Measurements from ENCODE around the gene LRRFIP1.
"Not testable (repeated sequence)": the region's sequence is repeated elsewhere in the genome, so short reads cannot be mapped to it uniquely, and the experiment has no call there.

Gene LRRFIP1, protein sequence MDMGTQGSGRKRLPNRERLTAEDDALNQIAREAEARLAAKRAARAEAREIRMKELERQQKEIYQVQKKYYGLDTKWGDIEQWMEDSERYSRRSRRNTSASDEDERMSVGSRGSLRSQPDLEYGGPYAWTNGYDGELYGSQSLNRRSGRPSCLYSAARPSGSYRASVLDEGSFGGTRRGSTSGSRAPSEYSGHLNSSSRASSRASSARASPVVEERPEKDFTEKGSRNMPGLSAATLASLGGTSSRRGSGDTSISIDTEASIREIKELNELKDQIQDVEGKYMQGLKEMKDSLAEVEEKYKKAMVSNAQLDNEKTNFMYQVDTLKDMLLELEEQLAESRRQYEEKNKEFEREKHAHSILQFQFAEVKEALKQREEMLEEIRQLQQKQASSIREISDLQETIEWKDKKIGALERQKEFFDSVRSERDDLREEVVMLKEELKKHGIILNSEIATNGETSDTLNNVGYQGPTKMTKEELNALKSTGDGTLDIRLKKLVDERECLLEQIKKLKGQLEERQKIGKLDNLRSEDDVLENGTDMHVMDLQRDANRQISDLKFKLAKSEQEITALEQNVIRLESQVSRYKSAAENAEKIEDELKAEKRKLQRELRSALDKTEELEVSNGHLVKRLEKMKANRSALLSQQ

GRCh38 chr2:237627441-237628246 is at the start of gene LRRFIP1:
TSS of gene LRRFIP1 (plus strand) at chr2:237627587. CDS start at chr2:237627645, 58 bp downstream.
- DNase-seq (ENCODE audit: low read depth), result no peak

DNA sequence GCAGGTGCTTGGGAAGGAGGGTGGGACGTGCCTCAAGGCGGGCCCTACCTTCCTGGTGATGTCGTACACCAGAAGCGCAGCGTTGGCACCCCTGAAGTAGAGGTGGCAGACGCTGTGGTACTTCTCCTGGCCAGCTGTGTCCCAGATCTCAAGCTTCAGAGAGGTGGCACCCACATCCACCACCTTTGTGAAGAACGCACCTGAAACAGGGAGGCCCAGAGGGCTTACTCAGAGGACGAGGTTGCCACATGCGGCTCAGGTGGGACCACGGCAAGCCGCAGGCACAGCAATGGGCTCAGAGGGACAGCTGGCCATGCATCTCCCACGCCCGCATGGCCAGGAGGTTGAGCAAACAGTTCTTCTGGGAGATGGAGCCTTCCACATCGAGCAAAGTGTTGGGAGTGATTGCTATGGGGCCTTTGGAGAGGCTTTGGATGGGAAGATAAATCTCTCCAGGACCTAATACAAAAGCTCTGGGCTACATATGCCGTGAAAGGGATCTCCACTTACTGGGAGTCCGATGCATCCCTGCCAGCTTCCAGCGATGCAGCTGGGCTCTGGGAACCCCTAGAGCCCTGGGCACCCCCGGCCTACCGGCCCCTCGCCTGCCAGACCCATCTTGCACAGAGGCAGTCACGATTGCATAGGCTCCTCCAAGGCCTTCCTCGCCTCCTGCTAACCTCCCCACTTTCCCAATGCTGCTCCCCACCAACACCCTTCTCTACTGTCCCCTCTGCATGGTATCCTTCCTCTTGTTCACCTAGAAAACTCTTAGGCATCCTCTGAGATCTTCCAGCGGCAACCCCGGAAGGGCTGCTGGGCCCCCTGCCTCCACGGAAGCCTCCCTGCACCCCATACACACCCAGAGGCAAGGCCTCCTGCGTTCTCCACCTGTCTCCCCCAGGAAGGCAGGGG is 49.2 kb upstream of the LRRFIP1 start:
- DNase-seq (ENCODE audit: low read depth), result no peak

DNA sequence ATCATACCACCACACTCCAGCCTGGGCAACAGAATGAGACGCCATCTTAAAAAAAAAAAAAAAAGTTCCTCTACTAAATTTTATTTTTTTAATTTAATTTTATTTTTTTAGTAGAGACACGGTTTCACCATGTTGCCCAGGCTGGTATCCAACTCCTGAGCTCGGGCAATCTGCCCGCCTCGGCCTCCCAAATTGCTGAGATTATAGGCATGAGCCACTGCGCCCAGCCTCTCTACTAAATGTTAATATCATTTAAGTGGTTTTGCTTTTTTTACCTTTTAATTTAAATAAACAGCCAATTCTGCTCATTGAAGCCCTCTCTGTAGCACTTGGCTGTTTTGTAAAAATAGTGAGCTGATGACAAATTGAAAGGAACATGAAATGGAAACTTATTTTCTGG is 46.1 kb upstream of the LRRFIP1 start:
- DNase-seq (ENCODE audit: low read depth), result no peak

DNA sequence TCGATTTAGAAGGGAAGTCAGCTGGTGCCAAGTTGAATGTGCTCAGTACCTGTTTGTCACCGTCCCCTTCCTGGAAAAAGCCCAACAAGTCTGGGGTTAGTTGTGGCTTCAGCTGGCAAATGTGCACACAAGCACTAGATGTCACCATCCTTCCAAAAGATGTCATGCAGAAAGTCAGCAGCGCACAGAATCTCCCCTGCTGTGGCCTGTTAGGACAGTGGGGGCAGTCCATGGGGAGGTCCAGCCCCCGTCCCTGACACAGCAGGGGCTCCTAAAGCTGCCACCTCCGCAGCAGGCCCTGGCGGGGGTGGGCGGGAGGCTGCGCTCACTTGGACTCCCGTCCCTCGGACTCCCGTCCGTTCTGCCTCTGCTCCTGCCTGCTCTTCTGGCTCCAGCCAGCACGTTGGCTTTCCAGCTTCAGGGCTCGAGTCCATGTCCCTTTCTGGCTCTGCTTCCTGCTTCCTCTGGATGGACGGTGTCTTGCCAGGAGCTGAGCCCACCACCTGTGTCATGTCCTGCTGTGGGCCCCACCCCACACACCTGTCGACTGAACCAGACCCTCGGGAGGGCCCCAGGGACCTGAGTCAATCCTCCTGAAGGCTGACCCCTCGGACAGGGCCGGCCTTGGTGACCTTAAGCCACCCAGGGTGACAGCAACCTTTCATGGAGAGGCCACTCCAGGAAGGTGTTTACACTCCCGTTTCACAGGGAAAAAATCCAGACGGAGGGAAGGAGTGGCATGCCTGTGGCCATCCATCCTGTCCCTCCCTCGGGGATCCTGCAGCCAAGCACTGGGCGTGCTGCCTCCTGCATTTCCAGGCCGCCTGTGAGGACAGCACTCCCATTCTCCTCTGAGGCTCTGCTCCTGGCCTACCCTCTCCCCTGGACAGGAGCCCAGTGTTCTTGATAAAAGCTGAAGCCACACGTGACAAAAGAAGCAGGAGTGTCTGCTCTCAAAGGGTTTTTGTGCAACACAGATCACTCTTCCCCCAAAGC is 45.3 kb upstream of the LRRFIP1 start:
- DNase-seq (ENCODE audit: low read depth), result peak; percentile 10

- DNase-seq (ENCODE audit: low read depth), result no peak
These were observed 43.7 kb upstream of the LRRFIP1 start for GRCh38 chr2:237583385-237584295.

DNA sequence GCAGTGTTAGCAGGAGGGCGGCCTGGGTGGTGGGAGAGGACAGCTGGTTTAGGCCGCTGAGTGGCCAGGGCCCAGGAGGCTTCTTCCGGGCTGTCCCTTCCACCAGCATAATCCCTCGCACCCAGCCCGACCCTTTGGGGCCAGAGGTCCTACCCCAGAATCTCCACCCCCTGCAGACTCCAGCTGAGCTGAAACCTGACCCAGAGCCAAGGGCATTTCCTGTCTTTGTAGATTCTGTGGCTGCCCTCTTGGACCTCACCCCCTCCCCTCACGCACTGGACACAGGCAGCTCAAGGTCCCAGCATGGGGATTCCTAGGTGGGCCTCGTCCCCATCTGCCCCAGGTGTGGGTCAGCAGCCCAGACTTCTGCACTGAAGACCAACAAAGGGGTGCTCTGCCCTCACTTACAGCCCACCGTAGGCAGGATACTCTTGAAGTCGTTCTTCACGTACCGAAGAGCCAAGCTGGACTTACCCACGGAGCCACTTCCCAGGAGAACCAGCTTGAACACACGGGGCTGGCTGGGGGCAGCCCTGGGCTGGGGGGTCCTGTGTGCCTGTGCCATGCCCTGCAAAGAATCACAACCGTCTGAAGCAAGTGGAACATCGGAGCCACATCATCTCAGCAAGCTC is 41.7 kb upstream of the LRRFIP1 start:
- DNase-seq (ENCODE audit: low read depth), result no peak

DNA sequence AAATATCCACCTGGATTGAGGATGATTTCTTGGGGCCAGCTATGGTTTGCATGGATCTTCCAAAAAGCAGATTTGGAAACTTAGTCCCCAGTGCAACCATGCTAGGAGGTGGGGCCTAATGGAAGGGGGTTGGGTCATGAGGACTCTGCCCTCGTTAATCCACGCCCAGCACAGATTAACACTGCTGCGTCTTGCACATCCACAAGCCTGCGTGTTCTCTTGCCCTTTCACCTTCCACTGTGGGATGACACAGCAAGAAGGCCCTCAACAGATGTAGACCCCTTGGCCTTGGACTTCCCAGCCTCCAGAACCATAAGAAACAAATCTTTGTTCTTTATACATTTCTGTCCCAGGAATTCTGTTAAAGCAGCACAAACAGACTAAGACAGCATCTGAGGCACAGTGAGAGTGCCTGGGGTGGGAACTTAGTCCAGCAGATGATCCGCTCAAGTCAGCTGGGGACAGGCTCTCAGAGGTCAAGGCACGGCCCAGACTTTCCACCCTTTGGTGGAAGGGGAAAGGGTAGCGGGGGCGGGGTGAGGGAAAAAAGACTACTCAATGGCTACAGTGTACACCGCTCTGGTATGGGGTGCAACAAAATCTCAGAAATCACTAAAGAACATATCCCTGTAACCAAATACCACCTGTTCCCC is 39.2 kb upstream of the LRRFIP1 start:
- DNase-seq (ENCODE audit: low read depth), result no peak

DNA sequence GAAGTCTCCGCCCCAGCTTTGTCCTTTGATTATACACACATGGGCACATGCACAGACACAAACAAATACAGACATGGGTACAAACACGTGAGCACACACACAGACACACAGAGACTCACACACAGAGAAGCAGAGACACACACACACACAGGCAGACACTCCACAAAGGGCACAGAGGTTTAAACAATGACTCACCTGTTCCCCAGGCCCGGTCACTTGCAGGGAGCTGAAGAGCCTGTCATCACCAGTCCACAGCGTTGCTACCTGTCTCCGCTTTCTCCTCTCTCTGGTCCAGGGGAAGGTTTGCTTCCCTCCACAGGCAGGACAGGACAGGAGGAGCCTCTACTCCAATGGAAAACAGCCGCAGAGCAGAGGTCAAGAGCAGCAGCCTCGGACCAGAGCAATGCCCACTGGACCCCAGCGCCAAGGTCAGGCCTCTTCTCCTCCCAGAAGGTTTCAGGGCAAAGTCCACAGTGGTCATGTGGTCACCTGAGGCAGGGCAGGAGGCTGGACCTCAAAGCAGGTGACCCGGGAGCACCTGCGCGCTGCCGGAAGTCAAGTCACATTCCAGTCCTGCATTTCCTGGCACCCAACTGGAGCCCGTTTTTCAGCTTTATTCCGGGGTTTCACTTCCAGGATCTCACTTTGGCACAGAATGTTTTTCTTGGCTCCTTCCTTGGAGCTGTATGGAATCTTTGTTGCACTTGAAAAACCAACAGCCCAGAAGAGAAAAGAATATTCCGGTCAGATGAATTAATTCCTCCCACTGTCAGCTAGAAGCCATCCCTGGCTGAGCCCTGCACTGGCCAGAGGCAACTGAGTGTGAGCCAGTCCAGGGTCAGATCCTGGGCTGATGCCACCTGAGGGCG is 36.9 kb upstream of the LRRFIP1 start, which contains the start of gene RAB17:
Gene RAB17, minus strand, starts transcription at position 463 of the 869 bp plus-strand sequence. CDS start 4,580 bp downstream, outside the sequence.
- DNase-seq (ENCODE audit: low read depth), result no peak

GRCh38 chr2:237591141-237591881 is 36.1 kb upstream of the LRRFIP1 start:
- DNase-seq (ENCODE audit: low read depth), result no peak

GRCh38 chr2:237592425-237592980 is 34.9 kb upstream of the LRRFIP1 start:
- DNase-seq (ENCODE audit: low read depth), result no peak

GRCh38 chr2:237593036-237593435 is 34.4 kb upstream of the LRRFIP1 start:
- no peak for DNase-seq (ENCODE audit: low read depth)

DNA sequence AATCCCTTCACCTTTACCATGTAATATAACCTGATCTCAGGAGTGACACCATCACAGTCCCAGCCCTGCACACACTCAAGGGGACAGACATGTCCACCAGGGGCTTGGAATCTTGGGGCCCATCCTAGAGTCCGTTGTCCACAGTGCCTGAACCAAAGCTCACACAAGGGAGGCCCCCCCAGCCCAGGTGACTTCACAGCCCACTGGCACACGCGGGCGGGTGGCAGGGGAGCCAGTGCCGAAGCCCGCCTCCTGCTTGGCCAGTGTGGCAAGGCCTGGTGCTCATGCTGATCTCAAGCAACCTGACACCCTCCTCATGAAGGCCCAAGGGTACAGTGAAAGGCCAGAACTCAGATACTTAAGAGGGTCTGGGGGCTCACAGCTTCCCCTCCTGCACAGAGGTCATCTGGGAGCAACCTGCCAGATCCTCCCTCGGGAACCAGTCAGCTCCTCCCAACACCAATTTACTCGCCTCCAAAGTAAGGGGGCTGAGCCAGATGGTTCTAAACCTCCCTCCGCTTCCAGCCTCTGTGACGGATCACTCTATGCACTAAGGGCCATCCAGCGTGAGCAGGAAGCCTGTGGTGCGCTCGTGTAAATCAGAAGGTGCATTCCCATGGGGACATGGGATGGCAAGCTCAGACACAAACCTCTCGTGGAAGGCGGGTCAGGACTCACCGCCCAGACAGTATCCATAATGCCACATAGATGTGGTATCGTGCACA is 33.6 kb upstream of the LRRFIP1 start:
- no peak for DNase-seq (ENCODE audit: low read depth)

DNA sequence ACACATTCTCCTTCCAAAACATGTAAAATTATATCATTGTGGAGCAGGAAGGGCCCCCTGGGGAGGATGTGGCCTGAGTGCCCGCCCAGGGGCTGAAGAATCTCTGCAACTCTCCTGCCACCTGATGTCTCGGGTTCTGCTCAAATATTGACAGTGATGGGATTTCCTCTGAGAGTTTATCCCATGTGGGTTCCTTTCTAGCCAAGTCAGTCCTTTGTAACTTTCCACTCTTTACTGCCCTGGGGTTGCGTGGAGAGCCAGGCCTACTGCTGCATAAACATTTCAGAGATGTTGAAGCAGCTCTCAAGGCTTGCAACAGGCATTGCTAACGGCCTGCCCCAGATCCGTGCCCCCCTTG is 32.9 kb upstream of the LRRFIP1 start:
- no peak for DNase-seq (ENCODE audit: low read depth)

- DNase-seq (ENCODE audit: low read depth), result not testable (repeated sequence)
These were observed 31.4 kb upstream of the LRRFIP1 start for GRCh38 chr2:237595829-237596519.
